HL-60/S4 treated with retinoic acid at 250 ng/mL for 4 days and 3 days (cell line): ENCODE measurements around the gene GXYLT2.

ENCODE experiments used
- in situ Hi-C: fragments of 300-500 bp; cut with MboI; formaldehyde crosslinking; loops from 2 replicates; pipeline ENCODE4 v1.7.0; 2022; ENCODE audit warnings: low sequenced_read_pairs

GXYLT2 gene

DNA sequence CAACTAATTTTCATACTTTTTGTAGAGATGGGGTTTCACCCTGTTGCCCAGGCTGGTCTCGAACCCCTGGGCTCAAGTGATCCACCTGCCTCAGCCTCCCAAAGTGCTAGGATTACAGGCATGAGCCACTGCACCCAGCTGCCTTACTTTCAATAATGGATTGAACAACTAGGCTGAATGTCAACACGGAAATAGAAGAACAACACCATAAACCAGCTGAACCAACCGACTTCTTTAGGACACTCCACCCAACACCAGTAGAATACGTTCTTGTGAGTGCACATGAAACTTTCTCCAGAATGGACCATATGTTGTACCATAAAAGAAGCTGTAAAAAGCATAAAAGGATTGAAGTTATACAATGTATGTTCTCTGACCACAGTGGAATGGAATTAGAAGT is 42.9 kb downstream of the GXYLT2 start:
- in situ Hi-C loops, result loop anchor here (25.0 kb wide), 1 partner anchor 132 kb away; the partner anchor contains the start of gene EBLN2

DNA sequence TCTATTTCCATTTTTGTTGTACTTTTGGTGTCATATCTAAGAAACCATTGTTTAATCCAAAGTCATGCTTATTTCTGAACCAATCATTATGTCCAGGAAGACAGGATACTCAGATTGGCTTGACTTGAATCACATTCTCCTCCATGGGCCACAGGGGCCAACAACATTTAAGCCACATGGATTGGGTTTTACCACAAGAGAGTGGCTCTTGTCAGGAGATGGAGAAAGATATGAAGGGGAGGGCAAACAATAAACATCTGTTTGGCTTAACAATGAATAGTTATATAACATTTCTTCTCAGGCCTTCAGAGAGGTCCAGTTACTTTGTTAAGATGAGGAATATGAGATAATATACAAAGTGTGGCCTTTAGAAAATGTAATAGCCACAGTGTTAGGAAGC is 44.6 kb downstream of the GXYLT2 start:
- in situ Hi-C loops, result loop anchor here (25.0 kb wide), 1 partner anchor 130 kb away; the partner anchor contains the start of gene EBLN2

DNA sequence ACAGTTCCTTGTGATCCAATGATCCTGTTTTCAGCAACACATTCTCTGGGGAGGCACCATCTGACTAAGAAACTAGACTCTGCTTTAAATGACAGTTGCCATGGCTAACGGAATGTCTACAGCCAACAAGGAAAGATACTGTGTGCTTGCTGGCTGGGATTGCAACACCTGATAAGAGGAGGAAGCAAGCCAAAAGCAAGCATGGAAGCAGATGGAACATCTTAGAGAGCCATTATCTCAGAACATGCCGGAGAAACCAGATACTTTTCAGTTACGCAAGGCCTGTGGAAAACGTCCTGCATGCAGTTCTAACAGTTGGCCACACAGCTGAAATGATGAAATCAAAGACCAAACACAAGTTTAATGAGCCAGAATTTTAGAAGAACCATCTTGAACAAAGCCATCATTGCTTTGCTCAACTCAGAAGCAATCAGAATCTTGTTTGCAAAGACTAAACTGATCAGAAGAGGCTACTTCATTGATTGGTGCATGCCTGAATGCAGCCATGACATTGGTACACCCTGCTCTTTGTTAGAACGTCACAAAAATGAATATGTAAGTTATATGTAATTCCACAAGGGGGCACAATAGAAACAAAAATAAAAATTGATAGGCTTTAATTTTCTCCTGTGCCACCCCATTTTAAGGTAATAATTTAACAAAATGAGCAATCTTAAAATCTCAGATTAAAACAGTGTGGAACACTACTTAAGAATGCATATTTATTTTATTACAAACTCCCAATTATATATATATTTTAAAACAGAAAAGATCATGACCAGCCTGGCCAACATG is 50.8 kb downstream of the GXYLT2 start:
- in situ Hi-C loops, result loop anchor here (25.0 kb wide), 1 partner anchor 124 kb away; the partner anchor contains the start of gene EBLN2

DNA sequence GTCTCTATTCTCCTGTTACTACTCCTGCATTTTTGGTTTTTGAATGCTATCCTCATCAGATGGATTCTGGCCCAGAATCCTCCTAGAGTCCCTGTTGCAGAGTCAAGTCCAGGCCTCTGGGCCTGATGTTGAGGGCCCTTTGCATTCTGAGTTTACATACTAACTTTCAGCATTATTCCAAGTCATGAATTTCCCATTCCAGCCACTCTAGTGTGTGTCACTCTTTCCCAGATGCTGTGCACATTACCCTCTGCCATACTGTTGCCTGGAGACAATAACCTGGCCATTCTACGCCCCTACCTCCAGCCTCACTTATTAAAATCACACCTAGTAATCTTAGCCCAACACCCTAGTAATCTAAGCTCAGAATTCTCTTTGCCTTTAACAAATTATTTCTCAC is 53.4 kb downstream of the GXYLT2 start:
- in situ Hi-C loops, result loop anchor here (25.0 kb wide), 1 partner anchor 121 kb away; the partner anchor contains the start of gene EBLN2

DNA sequence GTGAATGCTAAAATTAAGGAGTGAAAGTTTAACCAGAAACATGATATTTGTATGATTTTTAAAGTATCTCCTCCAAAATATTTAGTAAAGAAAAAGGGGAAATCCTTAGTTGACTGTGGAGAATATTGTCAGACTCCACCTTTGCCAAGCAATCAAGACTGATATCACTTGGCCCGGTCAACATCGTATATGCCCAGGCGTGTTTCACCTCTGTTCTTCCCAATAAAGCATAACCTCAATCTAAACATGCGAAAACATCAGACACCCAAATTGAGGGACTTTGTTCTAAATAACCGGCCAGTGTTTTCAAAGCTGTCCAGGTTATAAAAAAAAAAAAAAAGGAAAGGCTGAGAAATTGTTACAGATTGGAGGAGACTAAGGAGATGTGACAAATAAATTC is 54.6 kb downstream of the GXYLT2 start:
- in situ Hi-C loops, result loop anchor here (25.0 kb wide), 1 partner anchor 120 kb away; the partner anchor contains the start of gene EBLN2

DNA sequence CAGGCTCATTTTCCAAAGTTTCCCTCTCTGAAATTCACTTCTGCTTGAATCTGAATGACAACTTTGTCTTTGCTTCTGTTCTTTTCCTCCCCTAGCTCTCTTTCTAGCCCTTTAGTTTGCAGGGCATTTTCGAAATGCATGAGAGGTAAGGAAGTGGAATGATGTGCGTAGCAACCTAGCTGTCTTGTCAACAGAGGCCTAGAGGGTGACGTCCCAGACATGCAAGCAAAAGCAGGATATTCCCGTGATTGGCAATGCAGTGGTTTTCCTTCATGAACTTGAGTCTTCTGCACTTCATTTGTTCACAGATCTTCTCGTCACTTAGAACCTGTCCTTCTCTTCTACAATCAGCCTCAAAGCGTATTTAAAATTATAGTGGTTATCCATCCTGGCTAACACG is 56.9 kb downstream of the GXYLT2 start:
- in situ Hi-C loops, result loop anchor here (25.0 kb wide), 1 partner anchor 118 kb away; the partner anchor contains the start of gene EBLN2

DNA sequence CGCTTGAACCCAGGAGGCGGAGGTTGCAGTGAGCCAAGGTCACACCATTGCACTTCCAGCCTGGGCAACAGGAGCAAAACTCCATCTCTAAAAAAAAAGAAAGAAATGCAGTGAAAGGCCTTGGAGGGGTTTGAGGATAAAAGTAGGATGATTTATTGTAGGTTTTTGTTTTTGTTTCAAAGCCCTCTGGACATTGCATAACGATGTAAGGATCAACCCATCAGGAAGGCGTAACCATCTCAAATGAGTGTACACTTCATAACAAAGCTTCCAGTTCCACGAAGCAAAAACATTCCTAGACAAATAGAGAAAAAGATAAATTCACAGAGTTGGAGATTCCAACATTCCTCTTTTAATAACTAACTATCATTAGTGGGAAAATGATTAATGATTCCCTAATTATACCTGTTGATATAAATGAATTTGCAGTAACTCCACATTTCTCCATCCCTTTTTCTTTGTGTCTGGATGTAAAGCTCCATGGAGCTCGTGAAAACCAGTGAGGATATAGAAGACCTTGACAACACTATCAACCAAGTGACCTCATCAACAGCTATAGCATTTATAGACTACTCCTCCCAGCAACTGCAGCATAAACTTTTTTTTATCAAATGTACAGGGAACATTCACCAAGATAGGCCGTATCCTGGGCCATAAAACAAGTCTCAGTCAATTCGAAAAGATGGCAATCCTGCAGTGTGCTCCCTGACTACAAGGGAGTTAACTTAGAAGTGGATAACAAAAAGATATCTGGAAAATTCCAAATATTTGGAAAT is 60.1 kb downstream of the GXYLT2 start:
- in situ Hi-C loops, result loop anchor here (25.0 kb wide), 1 partner anchor 114 kb away; the partner anchor contains the start of gene EBLN2

DNA sequence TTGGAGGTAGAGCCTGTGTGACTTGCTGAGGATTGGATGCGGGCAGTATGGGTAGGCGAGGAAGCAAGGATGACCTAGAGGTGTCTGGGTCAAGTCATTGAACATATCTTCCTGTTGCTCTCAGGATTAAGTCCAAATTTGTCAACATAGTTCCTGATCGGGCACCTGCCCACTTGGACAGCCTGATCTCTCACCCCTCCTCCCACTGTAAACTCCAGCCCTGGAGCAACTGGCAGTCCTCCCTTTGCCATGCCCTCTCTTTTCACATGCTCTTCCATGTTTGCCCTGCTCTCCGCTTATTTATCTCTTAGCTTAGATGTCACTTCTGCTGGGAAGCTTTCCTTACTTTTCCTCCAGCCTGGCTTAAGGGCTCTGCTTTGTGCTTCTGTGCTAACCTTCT is 61.2 kb downstream of the GXYLT2 start:
- in situ Hi-C loops, result loop anchor here (25.0 kb wide), 1 partner anchor 113 kb away; the partner anchor contains the start of gene EBLN2

DNA sequence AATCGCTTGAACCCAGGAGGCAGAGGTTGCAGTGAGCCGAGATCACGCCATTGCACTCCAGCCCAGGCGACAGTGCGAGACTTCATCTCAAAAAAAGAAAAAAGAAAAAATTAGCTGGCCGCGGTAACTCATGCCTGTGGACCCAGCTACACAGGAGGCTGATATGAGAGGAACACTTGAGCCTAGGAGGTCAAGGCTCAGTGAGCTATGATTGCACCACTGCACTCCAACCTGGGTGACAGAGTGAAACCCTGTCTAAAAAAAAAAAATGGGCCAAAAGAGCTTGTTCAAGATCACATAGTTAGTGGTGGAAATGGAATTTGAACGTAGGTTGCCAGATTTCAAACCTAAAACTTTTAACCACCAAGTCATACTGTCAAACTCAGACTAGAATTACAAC is 62.5 kb downstream of the GXYLT2 start:
- in situ Hi-C loops, result no loop called here

DNA sequence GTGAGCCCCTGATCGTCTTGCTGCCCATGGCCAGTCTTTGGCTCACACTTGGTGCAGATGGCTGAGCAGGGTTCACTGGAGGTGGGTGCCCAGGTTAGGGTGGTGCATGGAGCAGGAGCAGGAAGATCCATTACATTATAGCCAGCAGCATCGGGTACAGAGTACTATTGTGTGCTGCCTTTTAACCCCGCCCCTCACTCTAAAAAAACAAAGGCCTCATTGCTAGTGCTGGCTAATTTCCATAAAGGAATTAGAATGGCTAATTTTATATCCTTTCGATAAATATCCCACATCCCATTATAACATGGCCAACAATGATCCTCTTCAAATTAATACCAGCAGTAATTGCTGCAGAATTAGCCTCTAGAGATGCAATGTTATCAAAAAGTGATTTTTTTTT is 63.0 kb downstream of the GXYLT2 start:
- in situ Hi-C loops, result no loop called here

DNA sequence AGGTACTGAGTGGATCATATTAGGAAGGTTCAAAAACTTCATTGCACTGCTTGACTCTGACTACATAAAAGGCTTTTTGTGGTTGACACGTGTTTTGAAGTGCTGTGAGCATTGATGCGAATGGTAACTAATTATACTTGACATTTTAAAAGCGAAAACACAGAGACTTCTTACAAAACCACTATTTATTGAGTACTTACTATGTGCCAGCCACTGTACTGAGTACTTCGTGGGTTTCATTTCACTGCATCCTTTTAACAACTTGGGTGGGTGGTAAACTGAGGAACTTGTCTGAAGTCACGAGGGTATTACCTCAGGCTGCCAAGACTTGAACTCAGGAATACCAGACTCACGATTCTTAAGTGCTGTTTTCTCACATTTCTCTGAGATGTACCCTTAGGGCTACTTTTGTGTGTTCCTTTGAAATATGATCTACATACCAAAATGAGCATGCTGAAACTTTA is 63.4 kb downstream of the GXYLT2 start:
- in situ Hi-C loops, result no loop called here

DNA sequence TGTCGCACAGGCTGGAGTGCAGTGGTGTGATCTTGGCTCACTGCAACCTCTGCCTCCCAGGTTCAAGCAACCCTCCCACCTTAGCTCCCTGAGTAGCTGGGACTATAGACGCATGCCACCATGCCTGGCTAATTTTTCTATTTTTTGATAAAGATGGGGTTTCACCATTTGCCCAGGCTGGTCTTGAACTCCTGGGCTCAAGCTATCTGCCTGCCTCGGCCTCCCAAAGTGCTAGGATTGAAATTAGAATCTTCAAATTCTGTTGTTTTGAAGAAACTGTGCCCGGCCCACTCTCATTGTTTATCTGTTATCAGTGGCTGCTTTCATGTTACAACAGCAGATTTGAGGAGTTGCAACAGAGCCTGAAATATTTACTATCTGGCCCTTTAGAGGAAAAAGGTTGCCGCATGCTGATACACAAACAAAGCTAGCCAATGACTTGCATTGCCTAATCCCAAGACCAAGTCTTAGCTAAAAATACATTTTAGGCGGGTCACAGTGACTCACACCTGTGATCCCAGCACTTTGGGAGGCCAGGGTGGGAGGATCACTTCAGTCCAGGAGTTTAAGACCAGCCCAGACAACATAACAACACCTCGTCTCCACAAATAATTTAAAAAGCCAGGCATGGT is 65.6 kb downstream of the GXYLT2 start:
- in situ Hi-C loops, result no loop called here

DNA sequence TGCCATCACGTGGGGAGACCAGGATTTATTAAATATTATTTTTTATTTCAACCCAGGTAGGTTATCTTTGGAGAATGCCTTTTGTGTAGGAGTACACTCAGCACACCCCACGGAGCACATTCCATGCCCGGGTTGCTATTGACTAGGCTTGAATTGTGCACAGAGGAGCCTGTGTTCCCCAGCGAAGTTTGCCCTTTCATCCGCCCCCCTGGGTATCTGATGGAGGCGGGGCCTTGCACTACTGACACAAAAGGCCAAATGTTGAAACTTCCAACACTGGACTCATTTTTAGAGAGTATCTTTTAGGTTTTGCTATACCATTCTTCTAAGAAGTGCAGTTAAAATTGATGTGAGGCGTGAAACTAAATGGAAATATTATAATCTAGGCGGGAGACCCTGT is 69.5 kb downstream of the GXYLT2 start:
- in situ Hi-C loops, result no loop called here

DNA sequence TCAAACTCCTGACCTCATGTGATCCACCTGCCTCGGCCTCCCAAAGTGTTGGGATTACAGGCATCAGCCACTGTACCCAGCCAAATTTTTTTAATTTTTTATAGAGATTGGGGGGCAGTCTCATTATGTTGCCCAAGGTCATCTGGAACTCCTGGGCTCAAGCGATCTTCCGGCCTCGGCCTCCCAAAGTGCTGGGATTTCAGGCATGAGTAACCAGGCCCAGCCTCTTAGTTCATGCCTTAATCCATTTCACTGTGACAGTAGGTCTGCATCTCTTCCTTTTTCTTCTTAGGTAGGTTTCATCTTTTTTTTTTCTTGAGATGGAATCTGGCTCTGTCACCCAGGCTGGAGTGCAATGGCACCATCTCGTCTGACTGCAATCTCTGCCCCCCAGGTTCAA is 71.5 kb downstream of the GXYLT2 start:
- in situ Hi-C loops, result no loop called here

DNA sequence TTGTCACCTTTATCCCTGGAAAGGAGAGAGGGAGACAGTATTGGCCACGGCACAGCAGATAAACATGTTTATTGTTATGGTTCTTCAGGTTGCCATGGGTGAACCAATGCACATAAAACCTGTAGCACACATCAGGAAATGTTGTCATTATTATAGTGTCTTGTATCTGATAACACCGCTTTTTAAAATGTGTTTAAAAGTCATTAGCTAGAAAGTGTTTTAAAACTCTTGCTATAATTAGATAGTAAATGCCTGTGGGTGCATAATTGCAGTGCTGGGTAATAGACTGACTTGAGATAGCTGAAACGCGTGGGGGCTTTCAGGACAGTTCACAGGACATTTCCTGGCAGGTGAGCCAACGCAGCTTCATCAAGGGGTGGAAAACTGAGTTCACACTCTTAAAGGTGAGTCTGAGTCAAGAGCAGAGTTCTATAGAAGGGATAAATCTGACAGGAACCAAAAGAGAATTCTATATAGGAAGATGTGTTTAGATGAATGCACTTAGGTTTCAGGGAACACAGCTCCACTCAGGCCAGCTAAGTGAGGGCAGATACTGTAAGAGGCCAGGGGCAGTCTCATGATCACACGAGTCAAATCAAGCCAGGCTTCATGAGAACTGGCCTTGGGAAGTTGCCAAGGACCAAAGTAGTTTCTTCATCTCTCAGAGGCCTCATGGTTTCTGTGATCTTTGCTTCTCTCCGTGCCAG is 73.1 kb downstream of the GXYLT2 start:
- in situ Hi-C loops, result no loop called here

DNA sequence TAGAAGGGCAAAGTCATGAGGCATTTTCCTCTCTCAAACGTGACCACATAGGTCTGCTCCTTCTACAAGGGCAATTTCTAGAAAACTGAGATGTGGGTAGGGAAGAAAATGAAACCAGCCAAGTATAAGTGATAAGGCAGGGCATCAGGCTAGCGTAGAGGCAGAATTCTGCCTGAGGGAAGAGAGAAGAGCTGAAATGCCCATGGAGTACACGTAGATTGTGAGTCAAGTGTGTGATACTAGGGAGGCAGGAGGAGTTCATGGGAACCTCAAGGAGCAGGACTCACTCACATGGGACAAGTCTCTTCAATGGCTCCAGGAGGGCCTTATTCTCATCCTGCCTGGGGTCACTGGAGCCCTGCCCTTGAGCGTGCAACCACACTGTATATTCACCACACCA is 73.9 kb downstream of the GXYLT2 start:
- in situ Hi-C loops, result no loop called here

DNA sequence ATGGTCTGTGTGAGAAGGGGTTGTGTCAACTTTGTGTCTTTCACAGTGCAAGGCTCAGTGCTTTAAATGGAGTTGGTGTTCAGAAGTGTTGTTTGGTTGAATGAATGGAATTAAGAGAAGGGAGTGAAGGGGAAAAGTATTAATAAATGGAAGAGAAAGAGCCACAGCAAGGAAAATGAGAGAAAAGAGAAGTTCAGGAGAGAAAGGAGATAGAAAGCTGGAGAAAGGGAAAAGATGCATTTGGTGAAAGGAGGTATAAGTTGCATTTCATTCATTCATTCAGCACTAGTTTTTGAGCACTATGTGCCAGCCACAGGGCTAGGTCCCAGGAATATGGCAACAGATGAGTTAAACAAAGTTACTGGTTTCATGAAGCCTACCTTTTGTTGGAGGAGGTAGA is 74.5 kb downstream of the GXYLT2 start:
- in situ Hi-C loops, result no loop called here

DNA sequence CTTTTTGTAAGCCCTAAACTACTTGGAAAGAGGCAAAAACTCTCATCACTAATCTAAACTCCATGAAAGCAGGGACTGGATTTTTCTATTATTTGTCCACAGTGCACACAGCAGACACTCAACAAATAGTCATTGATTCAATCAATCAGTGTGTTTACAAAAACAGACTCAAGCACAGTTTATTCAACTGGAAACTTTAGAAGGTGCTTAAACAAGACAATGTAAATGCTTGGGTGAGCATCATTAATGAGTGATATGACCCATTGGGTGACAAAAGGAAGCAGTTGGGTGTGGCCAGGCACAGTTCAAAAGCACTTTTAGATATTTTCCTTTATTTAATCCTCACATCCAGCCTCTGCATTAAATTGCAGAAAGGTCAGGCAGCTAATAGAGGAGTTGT is 76.8 kb downstream of the GXYLT2 start:
- in situ Hi-C loops, result no loop called here

DNA sequence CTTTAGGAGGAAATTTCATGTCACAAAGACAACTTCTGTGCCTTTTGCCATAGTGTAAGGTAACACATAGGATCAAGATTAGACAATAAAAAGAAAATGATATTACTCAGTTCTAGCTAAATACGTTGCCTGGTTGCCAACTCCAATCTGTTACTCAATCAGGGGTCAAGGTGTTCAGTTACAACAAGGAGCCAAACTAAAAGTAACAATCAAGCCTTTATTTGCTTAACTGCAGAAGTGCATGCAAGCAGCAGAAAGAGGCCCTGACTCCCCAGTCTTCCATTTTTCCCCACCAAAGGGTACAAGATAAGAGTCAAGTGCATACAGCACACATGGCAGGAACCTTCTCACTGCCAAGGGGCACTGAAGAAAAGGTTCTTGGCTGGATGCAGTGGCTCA is 80.4 kb downstream of the GXYLT2 start:
- in situ Hi-C loops, result no loop called here

DNA sequence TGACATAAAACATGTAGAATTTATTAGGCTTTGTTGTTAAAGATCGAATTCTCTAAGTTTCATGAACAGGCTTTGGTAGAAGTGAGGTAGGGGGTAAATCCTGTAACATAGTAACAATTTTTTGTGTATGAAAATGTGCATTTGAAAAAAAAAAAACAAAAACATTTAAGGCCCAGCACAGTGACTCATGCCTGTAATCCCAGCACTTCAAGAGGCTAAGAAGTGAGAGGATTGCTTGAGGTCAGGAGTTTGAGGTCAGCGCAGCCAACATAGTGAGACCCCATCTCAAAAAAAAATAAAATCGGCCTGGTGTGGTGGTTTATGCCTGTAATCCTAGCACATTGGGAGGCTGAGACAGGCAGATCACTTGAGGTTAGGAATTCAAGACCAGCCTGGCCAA is 81.9 kb downstream of the GXYLT2 start:
- in situ Hi-C loops, result no loop called here

DNA sequence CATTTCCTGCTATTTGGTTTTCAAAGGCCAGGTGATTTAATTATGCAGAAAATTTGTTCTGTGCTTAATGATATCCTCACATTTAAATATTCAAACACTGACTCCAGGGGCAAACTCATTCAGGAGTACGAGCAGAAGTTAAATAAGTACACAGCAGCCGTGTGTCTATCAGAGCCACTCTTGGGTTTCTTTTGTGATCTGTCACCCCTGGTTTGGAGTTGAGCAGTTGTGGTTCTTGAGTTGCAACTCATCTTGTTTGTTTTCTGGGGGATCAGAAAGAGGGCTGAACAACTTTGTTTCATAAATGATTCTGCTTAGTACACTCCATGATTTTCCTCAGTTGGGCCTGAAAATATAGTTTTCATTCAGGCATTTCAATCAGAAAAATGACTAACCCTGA is 83.1 kb downstream of the GXYLT2 start:
- in situ Hi-C loops, result no loop called here
